Inflammatory macrophage treated with lipopolysaccharide for 1 hour (primary cell): Measurements from ENCODE around the gene CRACR2A.

Experiments
- DNase-seq, 2 donors: peaks; one replicate each; pipeline ENCODE4 v3.0.0-alpha.2; 2020 to 2022

Gene CRACR2A

GRCh38 chr12:3752741-3753486 lies at the start of gene CRACR2A:
Gene CRACR2A, minus strand, starts transcription at chr12:3753109. Its CDS starts 56,110 bp downstream, at chr12:3696999.
- peak; percentile 25 to 57 for DNase-seq

- peak; percentile 5 to 17 for DNase-seq
Measured at GRCh38 chr12:3797531-3798048, 44.7 kb upstream of the CRACR2A start.

- DNase-seq = no peak
Measured at GRCh38 chr12:3795492-3796133, 42.7 kb upstream of the CRACR2A start.

- no peak for DNase-seq
Measured at GRCh38 chr12:3795066-3795465, 42.2 kb upstream of the CRACR2A start.

GRCh38 chr12:3792623-3793288 lies 39.8 kb upstream of the CRACR2A start:
- no peak for DNase-seq

- DNase-seq = no peak
Measured at GRCh38 chr12:3791256-3791874, 38.5 kb upstream of the CRACR2A start.

GRCh38 chr12:3790642-3791041 lies 37.7 kb upstream of the CRACR2A start:
- no peak for DNase-seq

GRCh38 chr12:3789838-3790237 lies 36.9 kb upstream of the CRACR2A start:
- DNase-seq = no peak

GRCh38 chr12:3777206-3777809 lies 24.4 kb upstream of the CRACR2A start:
- DNase-seq = peak; percentile 26 to 70

- DNase-seq = no peak
Measured at GRCh38 chr12:3775385-3776035, 22.6 kb upstream of the CRACR2A start.

- DNase-seq = no peak
Measured at GRCh38 chr12:3772380-3772779, 19.5 kb upstream of the CRACR2A start.

- DNase-seq = no peak
Measured at GRCh38 chr12:3771853-3772252, 18.9 kb upstream of the CRACR2A start.

- no peak for DNase-seq
Measured at GRCh38 chr12:3770891-3771290, 18.0 kb upstream of the CRACR2A start.

GRCh38 chr12:3768911-3769447 lies 16.1 kb upstream of the CRACR2A start:
- DNase-seq = no peak

- peak; percentile 32 to 77 for DNase-seq
Measured at GRCh38 chr12:3761116-3761735, 8.3 kb upstream of the CRACR2A start.

GRCh38 chr12:3759878-3760277 lies 7.0 kb upstream of the CRACR2A start:
- DNase-seq = no peak

- DNase-seq = no peak
Measured at GRCh38 chr12:3757261-3757660, 4.4 kb upstream of the CRACR2A start.

GRCh38 chr12:3755898-3756297 lies 3.0 kb upstream of the CRACR2A start:
- DNase-seq = no peak

GRCh38 chr12:3753544-3754284 lies 805 bp upstream of the CRACR2A start:
- DNase-seq = peak; percentile 51 to 56

GRCh38 chr12:3752096-3752709 lies 706 bp downstream of the CRACR2A start:
- DNase-seq = peak; percentile 53 to 66
